ENCODE data around the gene PEX26.

PEX26 gene

GRCh38 chr22:18116634-18117033 is 38.8 kb downstream of the PEX26 start:
- H3K27ac ChIP-seq (ENCODE audit: insufficient read depth in 1 of 2, low read depth in 1 of 2, low read length in 2 of 2, poor library complexity in 1 of 2, severe bottlenecking in 2 of 2) = no peak overlapping the region
- peaks cover 2 to 10% (median 4%) of the 10 kb centered on the region in 5 experiments for H3K27me3 ChIP-seq (replicated peaks in 2 of 5; ENCODE audit: control insufficient read depth in 4 of 5, insufficient read depth in 5 of 5, low read length in 4 of 5)
- H3K4me1 ChIP-seq (ENCODE audit: control extremely low read depth in 1 of 4, control insufficient read depth in 4 of 4, insufficient read depth in 4 of 4, low read length in 3 of 4) = peaks cover 7 to 48% (median 39%) of the 10 kb centered on the region in 4 experiments
- CTCF ChIA-PET = interaction anchor here (0.5 to 1.3 kb wide), 3 partner anchors 97 to 466 kb away, joined by 3 to 4 read pairs (median 3); no protein-coding TSS in a partner anchor
- no peaks in the 10 kb centered on the region for H3K36me3 ChIP-seq (ENCODE audit: control insufficient read depth in 4 of 4, insufficient read depth in 4 of 4, low read length in 3 of 4)
- no peak for DNase-seq
- H3K9me3 ChIP-seq (ENCODE audit: control extremely low read depth in 1 of 5, control insufficient read depth in 4 of 5, insufficient read depth in 2 of 5, low read depth in 1 of 5, low read length in 4 of 5) = no peaks in the 10 kb centered on the region
- POLR2A ChIA-PET = no interaction called here
- 96% methylated on average over 15 of the region's 15 CpGs for WGBS (ENCODE audit: insufficient coverage)
- H3K4me3 ChIP-seq (ENCODE audit: control insufficient read depth in 1 of 7, extremely low read depth in 1 of 7, insufficient read depth in 4 of 7, low read depth in 2 of 7, low read length in 6 of 7) = no peak overlapping the region

DNA sequence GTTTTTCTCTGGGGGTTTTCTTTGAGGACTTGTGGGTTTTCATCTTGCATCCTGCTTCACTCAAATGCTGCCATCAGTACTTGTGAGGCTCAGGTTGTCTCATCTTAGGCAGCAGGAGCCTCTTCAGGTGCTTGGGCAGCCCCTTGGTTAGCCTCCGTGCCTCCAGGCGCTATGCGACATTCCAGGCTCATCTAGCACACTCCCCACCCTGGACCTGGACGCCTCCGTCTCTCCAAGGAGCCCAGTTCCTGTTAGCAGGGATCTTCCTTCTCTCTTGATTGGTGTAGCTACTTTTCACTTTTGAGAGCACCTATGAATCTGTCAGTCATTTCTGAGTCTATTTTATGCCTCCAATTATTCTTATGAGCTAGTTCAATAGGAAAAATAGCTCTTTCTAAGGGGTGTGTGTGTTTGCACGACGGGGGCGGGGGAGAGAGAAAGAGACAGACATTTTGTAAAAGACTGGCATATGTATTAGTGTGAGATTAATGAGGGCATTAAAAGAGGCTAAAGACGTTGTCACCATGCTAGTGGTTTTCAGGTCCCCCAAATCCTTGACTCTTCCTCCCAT is 40.6 kb downstream of the PEX26 start:
- ChIA-PET CTCF (no interaction called here), POLR2A (no interaction called here)
- peaks cover 0 to 2% (median 0%) of the 10 kb centered on the region in 5 experiments for H3K27me3 ChIP-seq (replicated peaks in 2 of 5; ENCODE audit: control insufficient read depth in 4 of 5, insufficient read depth in 5 of 5, low read length in 4 of 5)
- H3K4me3 ChIP-seq (ENCODE audit: control insufficient read depth in 1 of 7, extremely low read depth in 1 of 7, insufficient read depth in 4 of 7, low read depth in 2 of 7, low read length in 6 of 7) = no peak overlapping the region
- WGBS (ENCODE audit: insufficient coverage) = 98% methylated on average over 9 of the region's 9 CpGs
- peaks cover 7 to 35% (median 34%) of the 10 kb centered on the region in 4 experiments for H3K4me1 ChIP-seq (ENCODE audit: control extremely low read depth in 1 of 4, control insufficient read depth in 4 of 4, insufficient read depth in 4 of 4, low read length in 3 of 4)
- H3K36me3 ChIP-seq (ENCODE audit: control insufficient read depth in 4 of 4, insufficient read depth in 4 of 4, low read length in 3 of 4) = no peaks in the 10 kb centered on the region
- no peak for DNase-seq
- no peak overlapping the region for H3K27ac ChIP-seq (ENCODE audit: insufficient read depth in 1 of 2, low read depth in 1 of 2, low read length in 2 of 2, poor library complexity in 1 of 2, severe bottlenecking in 2 of 2)
- no peaks in the 10 kb centered on the region for H3K9me3 ChIP-seq (ENCODE audit: control extremely low read depth in 1 of 5, control insufficient read depth in 4 of 5, insufficient read depth in 2 of 5, low read depth in 1 of 5, low read length in 4 of 5)

DNA sequence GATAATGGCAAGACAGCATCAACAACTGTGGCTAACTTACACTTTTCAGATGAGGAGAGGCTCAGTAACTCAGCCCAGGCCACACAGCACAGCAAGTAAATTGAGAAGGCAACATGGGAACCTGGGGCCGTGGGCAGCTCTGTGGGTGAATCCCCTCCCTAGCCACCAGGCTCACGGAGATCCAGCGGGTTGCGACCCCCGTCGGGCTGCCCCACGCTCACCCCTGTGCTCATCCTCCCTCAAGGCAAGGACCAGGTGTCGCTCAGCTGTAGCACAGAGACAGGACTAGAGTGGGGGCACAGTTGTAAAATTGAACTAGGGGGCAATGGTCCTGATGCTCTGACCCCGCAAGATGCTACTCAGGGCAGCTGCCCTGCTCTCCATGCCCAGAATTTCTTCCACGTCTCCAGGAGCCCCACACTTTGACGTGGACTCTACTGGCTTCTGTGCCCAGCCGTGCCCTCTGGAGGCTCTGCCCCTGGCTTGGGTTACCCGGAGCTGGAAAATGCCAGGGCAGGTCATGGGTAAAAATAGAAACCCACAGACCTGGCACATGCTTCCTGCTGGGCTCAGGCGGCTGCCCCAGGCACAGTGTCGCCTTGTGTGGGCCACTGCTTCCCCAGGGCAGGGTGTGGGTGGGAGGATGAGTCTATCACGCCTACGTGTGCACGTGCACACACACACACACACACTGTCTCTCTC is 41.8 kb downstream of the PEX26 start:
- Histone ChIP-seq H3K4me3 (ENCODE audit: control insufficient read depth in 1 of 7, extremely low read depth in 1 of 7, insufficient read depth in 4 of 7, low read depth in 2 of 7, low read length in 6 of 7) (peak overlapping the region in 1 of 7 experiments; percentile 39), H3K36me3 (ENCODE audit: control insufficient read depth in 4 of 4, insufficient read depth in 4 of 4, low read length in 3 of 4) (no peaks in the 10 kb centered on the region), H3K27ac (ENCODE audit: insufficient read depth in 1 of 2, low read depth in 1 of 2, low read length in 2 of 2, poor library complexity in 1 of 2, severe bottlenecking in 2 of 2) (no peak overlapping the region), H3K4me1 (ENCODE audit: control extremely low read depth in 1 of 4, control insufficient read depth in 4 of 4, insufficient read depth in 4 of 4, low read length in 3 of 4) (peaks cover 4 to 24% (median 22%) of the 10 kb centered on the region in 4 experiments), H3K9me3 (ENCODE audit: control extremely low read depth in 1 of 5, control insufficient read depth in 4 of 5, insufficient read depth in 2 of 5, low read depth in 1 of 5, low read length in 4 of 5) (no peaks in the 10 kb centered on the region), H3K27me3 (replicated peaks in 2 of 5; ENCODE audit: control insufficient read depth in 4 of 5, insufficient read depth in 5 of 5, low read length in 4 of 5) (peaks cover 0 to 2% (median 0%) of the 10 kb centered on the region in 5 experiments)
- DNase-seq = peak in 2 of 3 donors; percentile 54 to 76
- 28% methylated on average over 4 of the region's 18 CpGs for WGBS (ENCODE audit: insufficient coverage)
- CTCF ChIA-PET = no interaction called here
- POLR2A ChIA-PET = no interaction called here

- no peak for DNase-seq
- Histone ChIP-seq H3K4me3 (ENCODE audit: control insufficient read depth in 1 of 7, extremely low read depth in 1 of 7, insufficient read depth in 4 of 7, low read depth in 2 of 7, low read length in 6 of 7) (no peak overlapping the region), H3K27me3 (replicated peaks in 2 of 5; ENCODE audit: control insufficient read depth in 4 of 5, insufficient read depth in 5 of 5, low read length in 4 of 5) (peaks cover 0 to 2% (median 0%) of the 10 kb centered on the region in 5 experiments), H3K4me1 (ENCODE audit: control extremely low read depth in 1 of 4, control insufficient read depth in 4 of 4, insufficient read depth in 4 of 4, low read length in 3 of 4) (peaks cover 0 to 15% (median 12%) of the 10 kb centered on the region in 4 experiments), H3K36me3 (ENCODE audit: control insufficient read depth in 4 of 4, insufficient read depth in 4 of 4, low read length in 3 of 4) (no peaks in the 10 kb centered on the region), H3K27ac (ENCODE audit: insufficient read depth in 1 of 2, low read depth in 1 of 2, low read length in 2 of 2, poor library complexity in 1 of 2, severe bottlenecking in 2 of 2) (no peak overlapping the region), H3K9me3 (ENCODE audit: control extremely low read depth in 1 of 5, control insufficient read depth in 4 of 5, insufficient read depth in 2 of 5, low read depth in 1 of 5, low read length in 4 of 5) (no peaks in the 10 kb centered on the region)
- WGBS (ENCODE audit: insufficient coverage) = 90% methylated on average over 2 of the region's 4 CpGs
- CTCF ChIA-PET = interaction anchor here (1.0 to 1.1 kb wide), 2 partner anchors 8 to 12 kb away, joined by 3 read pairs; no protein-coding TSS in a partner anchor
- POLR2A ChIA-PET = no interaction called here
Observed at GRCh38 chr22:18120857-18121256, 43.1 kb downstream of the PEX26 start.

- WGBS (ENCODE audit: insufficient coverage) = 94% methylated on average over 9 of the region's 13 CpGs
- DNase-seq = no peak
- Histone ChIP-seq H3K4me3 (ENCODE audit: control insufficient read depth in 1 of 7, extremely low read depth in 1 of 7, insufficient read depth in 4 of 7, low read depth in 2 of 7, low read length in 6 of 7) (no peak overlapping the region), H3K4me1 (ENCODE audit: control extremely low read depth in 1 of 4, control insufficient read depth in 4 of 4, insufficient read depth in 4 of 4, low read length in 3 of 4) (peaks cover 0 to 15% (median 11%) of the 10 kb centered on the region in 4 experiments), H3K9me3 (ENCODE audit: control extremely low read depth in 1 of 5, control insufficient read depth in 4 of 5, insufficient read depth in 2 of 5, low read depth in 1 of 5, low read length in 4 of 5) (no peaks in the 10 kb centered on the region), H3K36me3 (ENCODE audit: control insufficient read depth in 4 of 4, insufficient read depth in 4 of 4, low read length in 3 of 4) (peaks cover 0 to 3% (median under 1%) of the 10 kb centered on the region in 4 experiments), H3K27me3 (replicated peaks in 2 of 5; ENCODE audit: control insufficient read depth in 4 of 5, insufficient read depth in 5 of 5, low read length in 4 of 5) (peaks cover 0 to 2% (median 0%) of the 10 kb centered on the region in 5 experiments), H3K27ac (ENCODE audit: insufficient read depth in 1 of 2, low read depth in 1 of 2, low read length in 2 of 2, poor library complexity in 1 of 2, severe bottlenecking in 2 of 2) (no peak overlapping the region)
- CTCF ChIA-PET = interaction anchor here (1.0 kb wide), 1 partner anchor 12 kb away, joined by 3 read pairs; no protein-coding TSS in a partner anchor
- POLR2A ChIA-PET = no interaction called here
Observed at GRCh38 chr22:18121506-18121905, 43.7 kb downstream of the PEX26 start.

- WGBS (ENCODE audit: insufficient coverage) = 100% methylated on average over 2 of the region's 5 CpGs
- Histone ChIP-seq H3K36me3 (ENCODE audit: control insufficient read depth in 4 of 4, insufficient read depth in 4 of 4, low read length in 3 of 4) (peaks cover 0 to 8% (median 2%) of the 10 kb centered on the region in 4 experiments), H3K27me3 (replicated peaks in 2 of 5; ENCODE audit: control insufficient read depth in 4 of 5, insufficient read depth in 5 of 5, low read length in 4 of 5) (peaks cover 0 to 2% (median 0%) of the 10 kb centered on the region in 5 experiments), H3K9me3 (ENCODE audit: control extremely low read depth in 1 of 5, control insufficient read depth in 4 of 5, insufficient read depth in 2 of 5, low read depth in 1 of 5, low read length in 4 of 5) (no peaks in the 10 kb centered on the region), H3K4me1 (ENCODE audit: control extremely low read depth in 1 of 4, control insufficient read depth in 4 of 4, insufficient read depth in 4 of 4, low read length in 3 of 4) (peaks cover 0 to 15% (median 11%) of the 10 kb centered on the region in 4 experiments), H3K4me3 (ENCODE audit: control insufficient read depth in 1 of 7, extremely low read depth in 1 of 7, insufficient read depth in 4 of 7, low read depth in 2 of 7, low read length in 6 of 7) (no peak overlapping the region), H3K27ac (ENCODE audit: insufficient read depth in 1 of 2, low read depth in 1 of 2, low read length in 2 of 2, poor library complexity in 1 of 2, severe bottlenecking in 2 of 2) (no peak overlapping the region)
- CTCF ChIA-PET = interaction anchor here (1.0 kb wide), 1 partner anchor 11 kb away, joined by 3 read pairs; no protein-coding TSS in a partner anchor
- no peak for DNase-seq
- POLR2A ChIA-PET = no interaction called here
Observed at GRCh38 chr22:18121954-18122554, 44.3 kb downstream of the PEX26 start.
